PC-9 (cell line): ENCODE data around the gene PPY.

Experiments
- CTCF ChIP-seq: fragments of 200-600 bp; sonication (generic); conservative IDR thresholded peaks from 2 replicates; pipeline ENCODE4 v1.6.1; 2017; ENCODE audit warnings: mixed run types, antibody characterized with exemption, mild to moderate bottlenecking, moderate library complexity
- EZH2 ChIP-seq: fragments of 200-600 bp; sonication (generic); IDR thresholded peaks from 2 replicates; pipeline ENCODE4 v1.8.0; 2017; ENCODE audit warnings: antibody characterized with exemption, low read depth

- TF ChIP-seq EZH2 = no peak
- no peak for TF ChIP-seq CTCF
Observed at GRCh38 chr17:43913584-43913983, 28.7 kb downstream of the PPY start.
